IMR-90 (cell line): ENCODE data around the gene PLEKHG7. TPM values are rescaled to one million over a fixed set of nuclear protein-coding genes. Genes with fewer than 3 reads are reported as not detected.

Experiments used
- ATAC-seq: fragments of 200-7000 bp; cut with Tn5 transposase; 2 replicates; pipeline ENCODE4 v1.9.1; 2020; ENCODE audit warnings: low read depth, mild to moderate bottlenecking, moderate library complexity
- BruUV-seq: library from RNA; stranded (reverse); fragments of 400-500 nt; replicated peaks from 2 replicates; lab custom pipeline; 2021; lab: Mats Ljungman, UMichigan
- CTCF ChIA-PET: fragments of 300-600 bp; formaldehyde crosslinking; extraction: SDS; loops from one replicate; lab custom pipeline; 2021; ENCODE audit warnings: antibody characterized with exemption; lab: Yijun Ruan, JAX
- POLR2A ChIA-PET: fragments of 300-600 bp; sonication (Branson Sonifier 250); formaldehyde crosslinking; loops from one replicate; lab custom pipeline; 2022; ENCODE audit warnings: antibody characterized with exemption; ENCODE audit not compliant: unreplicated experiment; lab: Charles Lee
- DNase-seq: peaks from one replicate; pipeline ENCODE4 v3.0.0; 2013
- H2AFZ ChIP-seq: replicated peaks from 2 replicates; pipeline ENCODE3; 2013; ENCODE audit warnings: low read length, mild to moderate bottlenecking; ENCODE audit not compliant: poor library complexity
- H2AK5ac ChIP-seq: 2 replicates; pipeline ENCODE4 v1.6.1; 2013; ENCODE audit warnings: low read depth, low read length, inconsistent platforms
- H2AK9ac ChIP-seq: replicated peaks from 2 replicates; pipeline ENCODE3; 2013; ENCODE audit warnings: mild to moderate bottlenecking, low read depth, low read length, moderate library complexity; ENCODE audit not compliant: poor library complexity
- H2BK120ac ChIP-seq: 2 replicates; pipeline ENCODE4 v1.6.1; 2013; ENCODE audit warnings: low read depth, low read length, inconsistent platforms
- H2BK15ac ChIP-seq: 3 replicates; pipeline ENCODE4 v1.6.1; 2013; ENCODE audit warnings: low read depth, low read length, inconsistent platforms
- H2BK20ac ChIP-seq: 2 replicates; pipeline ENCODE4 v1.6.1; 2013; ENCODE audit warnings: low read depth, mild to moderate bottlenecking, inconsistent platforms, low read length, moderate library complexity
- H2BK5ac ChIP-seq: 2 replicates; pipeline ENCODE4 v1.6.1; 2013; ENCODE audit warnings: mild to moderate bottlenecking, low read depth, low read length, inconsistent platforms; ENCODE audit not compliant: poor library complexity, severe bottlenecking
- H3K14ac ChIP-seq: replicated peaks from 2 replicates; pipeline ENCODE4 v1.6.1; 2013; ENCODE audit warnings: low read depth, low read length, inconsistent platforms
- H3K18ac ChIP-seq: 2 replicates; pipeline ENCODE4 v1.6.1; 2013; ENCODE audit warnings: low read depth, low read length, control low read depth
- H3K23ac ChIP-seq: 2 replicates; pipeline ENCODE4 v1.6.1; 2013; ENCODE audit warnings: low read depth, low read length, inconsistent platforms
- H3K27ac ChIP-seq: 2 replicates; pipeline ENCODE4 v1.5.1; 2013; ENCODE audit warnings: mild to moderate bottlenecking, control low read depth, low read length; ENCODE audit not compliant: insufficient read depth
- H3K27me3 ChIP-seq: 2 replicates; pipeline ENCODE4 v1.6.1; 2013; ENCODE audit warnings: low read length; ENCODE audit not compliant: control insufficient read depth, insufficient read depth
- H3K36me3 ChIP-seq: 2 replicates; pipeline ENCODE4 v1.6.1; 2013; ENCODE audit warnings: low read length, mixed read lengths; ENCODE audit not compliant: control insufficient read depth, insufficient read depth
- H3K4ac ChIP-seq: 2 replicates; pipeline ENCODE4 v1.6.1; 2013; ENCODE audit warnings: low read depth, low read length, inconsistent platforms
- H3K4me1 ChIP-seq: 2 replicates; pipeline ENCODE4 v1.6.1; 2013; ENCODE audit warnings: low read length, mixed read lengths; ENCODE audit not compliant: control insufficient read depth, insufficient read depth
- H3K4me2 ChIP-seq: 2 replicates; pipeline ENCODE4 v1.6.1; 2013; ENCODE audit warnings: low read depth, mild to moderate bottlenecking, control low read depth, low read length, moderate library complexity
- H3K4me3 ChIP-seq: 2 replicates; pipeline ENCODE4 v1.5.1; 2013; ENCODE audit warnings: low read depth, mild to moderate bottlenecking, control low read depth, low read length, moderate library complexity; ENCODE audit not compliant: insufficient read depth
- H3K56ac ChIP-seq: 2 replicates; pipeline ENCODE4 v1.6.1; 2013; ENCODE audit warnings: low read length, inconsistent platforms; ENCODE audit not compliant: insufficient read depth; ENCODE audit errors: extremely low read depth
- H3K79me1 ChIP-seq, 2 experiments: 2 replicates each; pipeline ENCODE4 v1.6.1; 2013; ENCODE audit warnings: low read length in 2 of 2, inconsistent platforms in 1 of 2, low read depth in 1 of 2
- H3K9ac ChIP-seq: 2 replicates; pipeline ENCODE4 v1.6.1; 2013; ENCODE audit warnings: low read depth, low read length, control low read depth
- H3K9me1 ChIP-seq: 2 replicates; pipeline ENCODE4 v1.6.1; 2013; ENCODE audit warnings: low read length, inconsistent platforms; ENCODE audit not compliant: insufficient read depth
- H3K9me3 ChIP-seq: 2 replicates; pipeline ENCODE4 v1.6.1; 2013; ENCODE audit warnings: low read length; ENCODE audit not compliant: control insufficient read depth, insufficient read depth
- H4K20me1 ChIP-seq: 2 replicates; pipeline ENCODE4 v1.6.1; 2013; ENCODE audit warnings: low read length, inconsistent platforms; ENCODE audit not compliant: insufficient read depth
- H4K5ac ChIP-seq: 2 replicates; pipeline ENCODE4 v1.6.1; 2013; ENCODE audit warnings: mild to moderate bottlenecking, low read depth, low read length, control low read depth
- H4K8ac ChIP-seq, 2 experiments: 2 replicates each; pipeline ENCODE4 v1.6.1; 2013; ENCODE audit warnings: low read depth in 2 of 2, low read length in 2 of 2, control low read depth in 1 of 2, inconsistent platforms in 1 of 2
- H4K91ac ChIP-seq: 2 replicates; pipeline ENCODE4 v1.6.1; 2013; ENCODE audit warnings: low read depth, low read length, inconsistent platforms; ENCODE audit not compliant: insufficient read depth
- BHLHE40 ChIP-seq: fragments of 150-350 bp; IDR thresholded peaks from 2 replicates; pipeline ENCODE4 v1.6.1; 2016; ENCODE audit warnings: mild to moderate bottlenecking, low read depth, low read length
- CHD1 ChIP-seq: IDR thresholded peaks from 2 replicates; pipeline ENCODE4 v1.6.1; 2012; ENCODE audit warnings: low read depth, low read length, improper control_type of control experiment
- FOS ChIP-seq: fragments of 150-350 bp; IDR thresholded peaks from 2 replicates; pipeline ENCODE4 v1.6.1; 2016; ENCODE audit warnings: low read depth, low read length
- MAFK ChIP-seq: IDR thresholded peaks from 2 replicates; pipeline ENCODE4 v1.6.1; 2012; ENCODE audit warnings: low read depth, low read length, improper control_type of control experiment
- MAZ ChIP-seq: IDR thresholded peaks from 2 replicates; pipeline ENCODE4 v1.6.1; 2012; ENCODE audit warnings: low read depth, mild to moderate bottlenecking, low read length, improper control_type of control experiment, moderate library complexity, borderline replicate concordance
- NFE2L2 ChIP-seq: fragments of 150-350 bp; IDR thresholded peaks from 2 replicates; pipeline ENCODE4 v1.6.1; 2016; ENCODE audit warnings: low read depth, mild to moderate bottlenecking, low read length
- POLR2A ChIP-seq: IDR thresholded peaks from 2 replicates; pipeline ENCODE4 v1.6.1; 2012; ENCODE audit warnings: mild to moderate bottlenecking, low read depth, low read length
- RAD21 ChIP-seq: IDR thresholded peaks from 2 replicates; pipeline ENCODE4 v1.6.1; 2012; ENCODE audit warnings: low read length, improper control_type of control experiment
- RCOR1 ChIP-seq: IDR thresholded peaks from 2 replicates; pipeline ENCODE4 v1.6.1; 2012; ENCODE audit warnings: mild to moderate bottlenecking, low read length, improper control_type of control experiment; ENCODE audit not compliant: insufficient replicate concordance
- RFX5 ChIP-seq: IDR thresholded peaks from 2 replicates; pipeline ENCODE4 v1.8.0; 2012; ENCODE audit warnings: low read depth, mild to moderate bottlenecking, low read length, moderate library complexity
- SMC3 ChIP-seq: fragments of 150-350 bp; IDR thresholded peaks from 2 replicates; pipeline ENCODE4 v1.6.1; 2016; ENCODE audit warnings: low read depth, mild to moderate bottlenecking, antibody characterized with exemption, low read length, moderate library complexity
- WGBS, 2 experiments: methylation state at CpG; one replicate each; pipeline versions ENCODE4 v1.1.5 to v1.1.7; 2013; ENCODE audit warnings: missing lambda C conversion rate in 2 of 2; ENCODE audit not compliant: insufficient read length in 1 of 2; ENCODE audit errors: extremely low coverage in 2 of 2; 5-methylcytosine and 5-hydroxymethylcytosine counted together
- dilution Hi-C: fragments of 300-500 bp; cut with HindIII; formaldehyde crosslinking; loops from one replicate; pipeline ENCODE4 v1.14.3; 2018; ENCODE audit warnings: low sequenced_read_pairs; ENCODE audit not compliant: unreplicated experiment
- in situ Hi-C: fragments of 300-500 bp; cut with MboI; formaldehyde crosslinking; loops from 3 replicates; pipeline ENCODE4 v1.14.3; 2019; ENCODE audit warnings: low sequenced_read_pairs, inconsistent platforms, mixed read lengths
- intact Hi-C: fragments of 100-400 bp; cut with micrococcal nuclease; formaldehyde crosslinking; loops from 2 replicates; pipeline ENCODE4 v1.10.0; 2022
- polyA plus RNA-seq, 3 experiments: library from polyadenylated mRNA; depleted of rRNA; stranded (reverse); fragments of >200 nt; gene quantifications; 2 replicates each; pipeline ENCODE4 v1.2.3, GENCODE V29; 2012; ENCODE audit warnings: low replicate concordance in 1 of 3
- total RNA-seq: library from RNA; depleted of rRNA; stranded (reverse); fragments of >200 nt; gene quantifications from 2 replicates; pipeline ENCODE4 v1.2.3, GENCODE V29; 2012
- TF ChIP-seq, protein P1 (sequence below): conservative IDR thresholded peaks from 2 replicates; pipeline ENCODE4 v1.5.1; 2012; ENCODE audit warnings: mild to moderate bottlenecking, low read depth, low read length, improper control_type of control experiment
- TF ChIP-seq, protein P2 (sequence below): fragments of 150-350 bp; IDR thresholded peaks from 2 replicates; pipeline ENCODE4 v1.6.1; 2016; ENCODE audit warnings: low read depth, mild to moderate bottlenecking, low read length, moderate library complexity, borderline replicate concordance
- TF ChIP-seq, protein P3 (sequence below): fragments of 150-350 bp; IDR thresholded peaks from 2 replicates; pipeline ENCODE4 v1.6.1; 2017; ENCODE audit warnings: mild to moderate bottlenecking, antibody characterized with exemption, low read length, low read depth

The PLEKHG7 gene
- total and polyA plus RNA-seq, 2 of the 4 experiments (the other 2 are of a cell fraction): not detected

DNA sequence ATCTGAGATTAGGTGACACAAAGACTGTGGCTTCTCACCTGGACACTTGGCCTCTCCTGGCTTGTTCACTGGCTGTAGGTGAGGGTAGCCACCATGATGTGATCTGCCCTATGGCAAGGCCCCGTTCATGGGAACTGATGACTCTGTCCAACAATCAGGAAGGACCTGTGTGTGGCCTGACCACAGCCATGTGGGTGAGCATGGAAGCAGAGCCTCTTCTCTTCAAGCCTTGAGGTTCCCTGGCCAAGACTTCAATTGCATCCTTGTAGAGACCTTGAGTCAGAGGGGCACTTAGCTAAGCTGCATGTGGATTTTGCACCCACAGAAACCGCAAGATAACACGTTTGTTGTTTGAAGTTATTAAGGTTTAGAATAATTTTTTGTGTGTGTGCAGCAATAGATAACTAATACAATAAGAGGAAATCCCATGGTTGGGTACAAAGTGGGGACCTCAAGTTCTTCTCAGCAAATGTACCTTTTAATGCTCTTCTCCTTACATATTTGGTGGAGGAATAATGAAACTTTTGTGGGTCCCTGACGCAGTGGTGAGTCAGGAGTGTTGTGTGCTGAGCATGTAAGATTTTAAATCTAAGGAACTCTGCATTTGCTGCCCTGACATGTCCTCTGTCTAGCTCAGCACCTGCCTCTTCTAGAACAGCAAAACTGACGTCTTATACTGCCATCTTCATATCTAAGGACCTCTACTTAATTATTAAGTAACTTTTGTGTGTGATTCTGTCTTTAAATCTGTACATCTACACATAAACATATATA is 27.5 kb upstream of the PLEKHG7 start:
- ATAC-seq (no peak), DNase-seq (peak; percentile 18)
- no peak for TF ChIP-seq MAZ
- TF ChIP-seq RFX5: no peak
- TF ChIP-seq, protein P1, sequence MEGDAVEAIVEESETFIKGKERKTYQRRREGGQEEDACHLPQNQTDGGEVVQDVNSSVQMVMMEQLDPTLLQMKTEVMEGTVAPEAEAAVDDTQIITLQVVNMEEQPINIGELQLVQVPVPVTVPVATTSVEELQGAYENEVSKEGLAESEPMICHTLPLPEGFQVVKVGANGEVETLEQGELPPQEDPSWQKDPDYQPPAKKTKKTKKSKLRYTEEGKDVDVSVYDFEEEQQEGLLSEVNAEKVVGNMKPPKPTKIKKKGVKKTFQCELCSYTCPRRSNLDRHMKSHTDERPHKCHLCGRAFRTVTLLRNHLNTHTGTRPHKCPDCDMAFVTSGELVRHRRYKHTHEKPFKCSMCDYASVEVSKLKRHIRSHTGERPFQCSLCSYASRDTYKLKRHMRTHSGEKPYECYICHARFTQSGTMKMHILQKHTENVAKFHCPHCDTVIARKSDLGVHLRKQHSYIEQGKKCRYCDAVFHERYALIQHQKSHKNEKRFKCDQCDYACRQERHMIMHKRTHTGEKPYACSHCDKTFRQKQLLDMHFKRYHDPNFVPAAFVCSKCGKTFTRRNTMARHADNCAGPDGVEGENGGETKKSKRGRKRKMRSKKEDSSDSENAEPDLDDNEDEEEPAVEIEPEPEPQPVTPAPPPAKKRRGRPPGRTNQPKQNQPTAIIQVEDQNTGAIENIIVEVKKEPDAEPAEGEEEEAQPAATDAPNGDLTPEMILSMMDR: no peak
- no peak for TF ChIP-seq RAD21
- TF ChIP-seq MAFK: no peak
- TF ChIP-seq, protein P2, sequence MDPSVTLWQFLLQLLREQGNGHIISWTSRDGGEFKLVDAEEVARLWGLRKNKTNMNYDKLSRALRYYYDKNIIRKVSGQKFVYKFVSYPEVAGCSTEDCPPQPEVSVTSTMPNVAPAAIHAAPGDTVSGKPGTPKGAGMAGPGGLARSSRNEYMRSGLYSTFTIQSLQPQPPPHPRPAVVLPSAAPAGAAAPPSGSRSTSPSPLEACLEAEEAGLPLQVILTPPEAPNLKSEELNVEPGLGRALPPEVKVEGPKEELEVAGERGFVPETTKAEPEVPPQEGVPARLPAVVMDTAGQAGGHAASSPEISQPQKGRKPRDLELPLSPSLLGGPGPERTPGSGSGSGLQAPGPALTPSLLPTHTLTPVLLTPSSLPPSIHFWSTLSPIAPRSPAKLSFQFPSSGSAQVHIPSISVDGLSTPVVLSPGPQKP: no peak
- TF ChIP-seq POLR2A: no peak
- TF ChIP-seq RCOR1: no peak
- TF ChIP-seq SMC3: no peak
- TF ChIP-seq BHLHE40: no peak
- TF ChIP-seq FOS: no peak
- TF ChIP-seq, protein P3, sequence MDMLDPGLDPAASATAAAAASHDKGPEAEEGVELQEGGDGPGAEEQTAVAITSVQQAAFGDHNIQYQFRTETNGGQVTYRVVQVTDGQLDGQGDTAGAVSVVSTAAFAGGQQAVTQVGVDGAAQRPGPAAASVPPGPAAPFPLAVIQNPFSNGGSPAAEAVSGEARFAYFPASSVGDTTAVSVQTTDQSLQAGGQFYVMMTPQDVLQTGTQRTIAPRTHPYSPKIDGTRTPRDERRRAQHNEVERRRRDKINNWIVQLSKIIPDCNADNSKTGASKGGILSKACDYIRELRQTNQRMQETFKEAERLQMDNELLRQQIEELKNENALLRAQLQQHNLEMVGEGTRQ: no peak
- TF ChIP-seq CHD1: no peak
- no peak for TF ChIP-seq NFE2L2
- POLR2A ChIA-PET: no interaction called here
- H3K18ac ChIP-seq: no peak overlapping the region
- BruUV-seq: no TSS peak
- no peaks in the 10 kb centered on the region; the same call in 1 of the 2 replicates for H3K27me3 ChIP-seq
- H4K8ac ChIP-seq: no peak overlapping the region
- H3K9ac ChIP-seq: no peak overlapping the region
- H2BK5ac ChIP-seq: no peak overlapping the region
- no peak overlapping the region for H2AK5ac ChIP-seq
- H3K56ac ChIP-seq: no peak overlapping the region; the same call in 1 of the 2 replicates
- CTCF ChIA-PET: no interaction called here
- H3K79me1 ChIP-seq: no peaks in the 10 kb centered on the region
- in situ Hi-C loops: no loop called here
- intact Hi-C loops: no loop called here
- no peaks in the 10 kb centered on the region for H4K20me1 ChIP-seq
- H3K23ac ChIP-seq: no peak overlapping the region
- no peak overlapping the region for H3K4me3 ChIP-seq
- no peak overlapping the region for H3K4me2 ChIP-seq
- H2BK15ac ChIP-seq: no peak overlapping the region
- WGBS, 2 experiments: 80% methylated on average over 1 of the region's 5 CpGs; no CpG with 5 or more reads in 1 of the 2 experiments
- H4K5ac ChIP-seq: no peak overlapping the region
- no peak overlapping the region for H2AFZ ChIP-seq
- no peak overlapping the region for H4K91ac ChIP-seq
- dilution Hi-C loops: no loop called here
- H3K9me1 ChIP-seq: no peaks in the 10 kb centered on the region
- no peaks in the 10 kb centered on the region for H3K36me3 ChIP-seq
- H2BK20ac ChIP-seq: no peak overlapping the region
- H2BK120ac ChIP-seq: no peak overlapping the region
- H3K4ac ChIP-seq: no peak overlapping the region
- H3K9me3 ChIP-seq: no peaks in the 10 kb centered on the region
- H3K14ac ChIP-seq: no peak overlapping the region
- H3K27ac ChIP-seq: no peak overlapping the region
- no peak overlapping the region for H2AK9ac ChIP-seq
- no peaks in the 10 kb centered on the region for H3K4me1 ChIP-seq
